ENCODE data around the gene ITIH5.
A peak's percentile ranks its signal among the peaks of the same experiment; 100 is the strongest.

The ITIH5 gene

DNA sequence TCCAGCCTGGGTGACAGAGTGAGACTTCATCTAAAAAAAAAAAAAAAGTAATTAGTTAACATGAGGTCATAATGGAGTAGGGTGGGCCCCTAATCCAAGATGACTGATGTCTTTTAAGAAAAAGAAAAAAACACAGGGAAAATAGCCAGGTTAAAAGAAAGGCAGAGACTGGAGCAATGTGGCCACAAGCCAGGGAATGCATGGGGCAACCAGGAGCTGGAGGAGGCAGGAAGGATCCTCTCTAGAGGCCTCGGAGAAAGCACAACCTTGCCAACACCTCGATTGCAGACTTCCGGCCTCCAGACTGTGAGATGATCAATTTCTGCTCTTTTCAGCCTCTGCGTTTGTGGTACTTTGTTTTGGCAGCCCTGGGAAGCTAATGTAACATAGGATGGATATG lies 121.5 kb downstream of the ITIH5 start:
- no peak for DNase-seq

DNA sequence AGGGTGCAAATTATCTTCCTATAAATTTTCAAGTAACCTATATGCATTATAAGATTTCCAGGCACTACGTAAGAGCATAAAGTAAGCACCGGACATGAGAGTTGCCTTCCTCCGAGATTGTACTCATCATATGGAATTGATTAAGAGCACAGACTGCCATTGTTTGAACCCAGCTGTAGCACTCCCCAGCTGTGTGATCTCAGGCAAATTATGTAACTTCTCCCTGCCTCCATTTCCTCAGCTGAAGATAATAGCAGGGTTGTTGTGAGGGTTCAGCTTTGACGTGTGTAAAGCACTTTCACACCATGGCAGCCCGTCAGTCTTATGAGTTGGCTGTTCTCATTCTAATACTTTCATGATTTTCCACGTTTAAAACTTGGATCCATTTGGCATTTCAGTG lies 122.6 kb downstream of the ITIH5 start:
- DNase-seq = no peak

DNA sequence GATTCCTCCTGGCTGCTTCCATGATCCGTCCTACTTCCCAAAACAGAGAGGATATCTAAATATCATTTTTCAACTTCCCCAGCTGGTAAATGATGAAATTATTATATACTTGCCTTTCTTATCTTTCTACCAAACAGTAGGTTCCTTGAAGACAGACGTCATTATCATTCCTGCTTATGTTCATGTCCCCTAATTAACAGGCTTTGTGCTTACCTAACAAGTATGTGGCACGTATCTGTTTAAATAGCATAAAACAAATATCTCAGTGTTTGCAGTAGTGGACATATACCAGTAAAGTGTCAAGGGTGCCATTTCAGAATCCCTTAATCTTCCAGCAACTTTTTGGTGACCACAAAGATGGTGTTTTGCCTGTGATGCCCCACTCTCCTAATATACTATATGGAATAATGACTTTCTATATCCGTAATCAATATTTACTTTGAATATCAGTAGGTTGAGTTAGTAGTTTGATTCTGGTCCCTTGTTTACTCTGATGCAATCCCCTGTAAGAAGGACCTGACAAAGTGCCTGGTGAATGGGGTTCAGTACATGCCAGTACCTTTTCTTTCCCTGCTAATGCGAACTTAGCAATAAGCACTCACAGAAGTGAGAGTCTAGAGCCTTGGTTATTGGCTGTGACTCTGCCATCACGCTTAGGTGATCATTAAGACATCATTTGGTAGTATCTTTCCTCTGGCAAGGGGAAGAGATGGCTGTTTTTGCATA lies 124.4 kb downstream of the ITIH5 start:
- no peak for DNase-seq

DNA sequence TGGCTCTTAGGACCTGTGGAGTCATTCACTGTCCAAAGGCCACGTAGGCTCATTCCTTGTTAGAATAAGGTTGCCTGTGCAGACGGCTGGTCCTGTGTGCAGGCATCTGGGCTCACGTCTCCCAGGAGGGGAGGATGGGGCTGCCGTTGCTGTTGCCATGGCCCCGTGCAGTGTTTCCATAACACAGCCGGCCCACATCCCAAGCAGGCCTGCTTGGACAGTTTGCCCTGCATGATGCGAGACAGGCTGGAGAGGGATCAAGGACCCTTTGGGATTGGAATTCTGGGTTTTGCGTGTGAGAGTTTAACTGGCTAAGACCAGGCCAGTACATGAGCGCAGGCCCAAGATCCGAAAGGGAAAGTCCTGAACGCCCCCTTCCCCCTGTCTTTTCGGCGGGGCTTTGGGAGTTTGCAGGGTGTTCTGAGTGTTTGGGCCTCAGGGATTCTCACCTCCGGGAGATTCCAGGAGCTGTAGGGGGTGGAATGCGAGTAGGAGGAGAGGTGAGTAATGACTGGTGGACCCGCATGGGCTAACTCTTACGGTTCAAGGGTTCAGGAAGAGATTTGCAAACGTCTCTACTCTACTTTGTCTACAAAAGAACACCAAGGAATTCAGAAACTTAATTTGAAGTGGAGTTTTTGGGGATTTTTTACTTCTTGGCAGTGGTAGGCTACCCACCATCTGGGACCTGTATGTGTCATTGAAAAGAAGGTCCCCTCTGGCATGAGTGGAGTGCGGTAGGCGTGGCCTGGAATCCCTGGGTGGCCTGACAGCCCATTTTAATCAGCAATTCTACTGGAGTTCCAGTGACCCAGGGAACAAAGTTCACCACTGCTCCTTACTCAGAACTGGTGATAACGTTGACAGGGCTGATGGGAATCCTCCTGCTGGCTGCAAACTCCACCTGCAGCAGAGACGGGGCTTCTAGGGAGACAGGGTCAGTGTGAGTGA lies 125.4 kb downstream of the ITIH5 start:
- DNase-seq = no peak

DNA sequence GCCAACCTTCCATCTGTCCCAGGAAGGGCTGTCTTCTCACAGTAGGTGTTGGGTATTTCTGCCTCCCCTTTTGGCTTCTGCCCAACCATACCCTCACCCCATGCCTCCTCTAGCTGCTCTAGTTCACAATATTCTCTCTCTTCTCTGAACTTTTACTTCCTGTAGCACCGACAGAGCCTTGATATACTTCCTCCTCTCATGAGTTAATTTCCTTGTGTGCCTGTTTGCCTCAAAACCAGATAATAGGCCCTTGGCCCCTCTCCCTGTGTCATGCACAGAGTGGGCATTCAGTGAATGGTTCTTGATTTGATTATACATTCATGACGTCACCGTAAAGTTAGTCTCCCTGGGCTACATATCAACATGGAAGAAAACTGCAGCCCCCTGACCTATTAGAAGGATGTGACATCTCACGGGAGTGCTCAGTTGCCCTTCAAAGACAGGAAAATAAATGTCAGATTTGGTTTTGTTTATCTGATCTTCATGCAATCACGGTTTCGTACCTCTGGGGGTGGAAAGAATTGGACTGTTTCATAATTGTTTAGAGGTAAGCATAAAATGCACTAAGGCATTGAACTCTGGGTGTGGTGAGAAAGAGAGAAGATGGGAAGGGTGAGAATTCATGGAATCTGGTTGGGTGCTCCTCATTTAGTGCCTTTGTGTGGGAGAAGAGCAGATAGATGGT lies 127.7 kb downstream of the ITIH5 start:
- no peak for DNase-seq

DNA sequence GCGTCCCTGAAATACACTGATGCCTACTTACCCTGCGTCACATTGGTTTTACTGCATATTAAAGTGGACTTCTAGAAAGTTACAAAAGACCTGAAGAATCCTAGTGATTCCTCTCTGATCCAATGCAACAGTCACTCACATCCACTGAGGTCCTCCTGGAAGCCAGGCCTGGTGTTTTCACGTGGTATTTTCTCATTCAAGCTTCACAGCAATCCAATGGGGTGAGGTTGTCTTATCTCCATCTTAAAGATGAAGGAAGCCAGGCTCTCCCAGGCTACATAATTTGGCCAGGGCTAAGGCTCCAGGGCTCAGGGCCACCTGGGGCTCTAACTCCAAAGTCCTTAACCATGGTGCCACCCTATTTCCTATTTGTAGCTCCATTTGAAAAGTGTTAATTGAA lies 129.6 kb downstream of the ITIH5 start:
- DNase-seq = no peak

DNA sequence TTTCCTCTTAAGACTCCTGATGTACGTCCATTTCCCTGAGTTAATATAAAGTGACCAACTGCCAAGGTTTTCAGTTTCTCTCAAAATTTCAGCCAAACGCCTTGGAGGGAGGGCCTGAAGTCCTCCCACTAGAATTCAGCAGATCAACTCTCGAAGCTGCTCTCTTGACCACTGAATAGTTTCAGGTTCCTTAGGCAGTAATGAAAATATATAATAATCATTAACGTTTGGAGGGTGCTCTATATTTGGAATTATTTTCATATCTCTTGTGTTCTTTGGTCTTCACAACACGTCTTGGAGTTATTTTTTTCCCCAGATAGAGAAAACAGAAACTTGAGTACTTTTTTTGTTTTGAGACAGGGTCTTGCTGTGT lies 132.3 kb downstream of the ITIH5 start:
- DNase-seq = no peak

DNA sequence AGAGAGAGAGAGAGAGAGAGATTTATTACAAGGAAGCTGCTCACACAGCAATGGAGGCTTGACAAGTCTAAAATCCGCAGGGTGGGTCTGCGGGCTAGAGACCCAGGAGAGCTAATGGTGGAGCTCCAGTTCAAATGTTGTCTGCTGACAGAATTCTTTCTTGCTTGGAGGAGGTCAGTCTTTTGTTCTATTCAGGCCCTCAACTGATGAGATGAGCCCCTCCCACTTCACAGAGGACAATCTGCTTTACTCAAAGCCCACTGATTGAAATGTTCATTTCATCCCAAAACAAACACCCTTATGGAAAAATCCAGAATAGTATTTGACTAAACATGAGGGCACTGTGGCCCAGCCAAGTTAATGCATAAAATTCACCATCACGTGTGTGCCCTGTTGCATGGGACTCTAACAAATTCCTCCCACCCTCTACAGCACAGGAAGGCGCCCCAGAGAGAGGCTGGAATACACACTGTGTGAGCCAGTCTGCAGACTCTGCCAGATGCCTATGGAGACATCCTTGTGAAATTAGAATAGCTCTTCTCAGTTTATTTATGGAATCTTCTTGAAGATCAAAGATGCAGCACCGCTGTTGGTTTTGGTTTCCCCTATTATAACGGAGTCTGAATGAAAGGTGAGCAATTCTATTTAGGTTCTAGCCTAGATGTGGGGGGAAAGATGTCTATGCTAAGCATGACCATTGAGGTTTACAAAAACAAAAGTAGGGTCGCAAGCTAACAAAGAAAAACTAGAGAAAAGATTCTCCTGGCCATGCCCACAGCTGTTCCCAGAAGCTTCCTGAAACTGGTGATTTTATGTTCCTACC lies 132.9 kb downstream of the ITIH5 start:
- DNase-seq = no peak

DNA sequence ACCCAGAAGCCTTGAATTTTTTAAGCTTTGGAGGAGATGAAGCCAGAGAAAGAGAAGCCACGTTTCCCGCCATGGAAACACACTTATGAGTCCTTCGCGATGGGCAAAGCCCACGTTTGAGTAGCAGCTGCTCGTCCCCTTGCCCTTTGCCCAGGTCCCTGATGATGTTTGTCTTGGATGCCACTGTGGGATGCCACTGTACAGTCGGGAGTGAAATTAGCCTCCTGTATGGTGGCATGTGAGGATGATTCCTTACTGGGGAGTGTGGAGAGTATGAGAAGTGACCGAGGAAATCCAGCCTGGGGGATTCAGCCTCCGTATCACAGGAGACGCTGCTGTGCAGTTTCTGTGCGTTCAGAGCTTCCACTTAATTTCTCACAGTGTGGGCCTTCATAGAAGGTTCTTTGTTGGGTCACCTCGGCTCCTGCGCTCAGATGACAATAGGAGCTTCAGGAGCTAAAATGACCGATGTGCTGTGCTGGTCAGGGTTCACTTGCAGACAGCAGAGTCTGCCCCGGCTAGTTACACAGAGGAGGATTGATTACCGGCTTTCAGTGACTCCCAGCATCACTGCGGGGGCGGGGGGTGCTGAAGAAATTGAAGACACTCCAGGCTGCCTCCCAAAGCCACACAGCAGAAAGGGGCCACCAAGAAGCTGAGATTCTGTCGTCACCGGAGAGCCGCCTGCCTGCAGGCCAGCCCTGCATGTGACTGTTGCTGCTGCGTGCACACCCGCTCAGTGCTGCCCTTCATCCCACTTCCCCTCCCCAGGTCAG lies 133.9 kb downstream of the ITIH5 start:
- no peak for DNase-seq

DNA sequence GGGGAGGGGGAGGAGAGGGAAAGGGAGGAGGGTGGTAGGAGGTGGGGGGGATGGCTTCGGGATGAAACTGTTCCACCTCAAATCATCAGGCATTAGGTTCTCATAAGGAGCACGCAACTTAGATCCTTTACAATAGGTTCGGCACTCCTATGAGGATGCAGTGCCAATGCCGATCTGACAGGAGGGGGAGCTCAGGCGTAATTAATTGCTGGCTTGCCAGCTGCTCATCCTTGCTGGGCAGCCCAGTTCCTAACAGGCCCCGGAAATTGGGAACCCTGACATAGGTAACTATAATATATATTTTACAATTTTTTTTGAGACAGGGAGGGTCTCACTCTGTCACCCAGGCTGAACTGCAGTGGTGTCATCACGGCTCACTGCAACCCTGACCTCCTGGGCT lies 137.1 kb downstream of the ITIH5 start:
- DNase-seq = no peak

DNA sequence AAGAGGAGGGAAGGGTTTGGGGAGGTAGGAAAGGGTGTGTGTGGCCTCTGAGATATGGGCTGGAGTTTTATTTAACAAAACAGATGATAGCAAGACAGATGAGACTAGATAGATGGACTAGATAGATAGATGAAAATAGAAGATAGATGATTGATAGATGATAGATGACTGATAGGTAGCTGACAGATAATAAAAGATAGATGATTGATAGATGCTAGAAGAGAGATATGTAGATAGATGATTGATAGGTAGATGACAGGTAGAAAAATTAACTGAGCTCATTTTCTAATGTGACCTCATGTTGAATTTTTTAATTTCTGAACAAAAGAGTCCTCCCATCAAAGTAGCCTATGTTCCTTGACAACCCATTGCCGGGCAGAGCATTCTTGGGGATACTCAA lies 139.3 kb downstream of the ITIH5 start:
- no peak for DNase-seq

DNA sequence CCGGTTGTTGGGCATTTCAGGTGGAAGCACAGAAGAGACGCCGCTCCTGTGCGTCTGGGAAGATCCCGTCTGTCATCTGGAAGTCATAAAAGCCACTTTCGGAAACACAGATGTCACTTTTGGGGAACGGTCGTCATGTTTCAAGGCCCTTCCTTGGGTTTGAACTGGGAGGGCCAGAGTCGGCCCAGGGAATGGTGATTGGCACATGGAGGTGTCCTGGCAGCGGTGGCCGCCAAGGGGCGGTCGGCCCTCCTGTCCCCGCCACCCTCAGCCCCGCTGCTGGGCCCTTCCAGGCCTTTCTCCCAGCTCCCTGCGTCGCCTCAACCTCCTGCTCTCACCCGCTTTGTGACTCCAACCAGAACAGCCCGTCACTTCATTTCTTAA lies 140.8 kb downstream of the ITIH5 start:
- DNase-seq = peak in 1 of 2 experiments; percentile 25

DNA sequence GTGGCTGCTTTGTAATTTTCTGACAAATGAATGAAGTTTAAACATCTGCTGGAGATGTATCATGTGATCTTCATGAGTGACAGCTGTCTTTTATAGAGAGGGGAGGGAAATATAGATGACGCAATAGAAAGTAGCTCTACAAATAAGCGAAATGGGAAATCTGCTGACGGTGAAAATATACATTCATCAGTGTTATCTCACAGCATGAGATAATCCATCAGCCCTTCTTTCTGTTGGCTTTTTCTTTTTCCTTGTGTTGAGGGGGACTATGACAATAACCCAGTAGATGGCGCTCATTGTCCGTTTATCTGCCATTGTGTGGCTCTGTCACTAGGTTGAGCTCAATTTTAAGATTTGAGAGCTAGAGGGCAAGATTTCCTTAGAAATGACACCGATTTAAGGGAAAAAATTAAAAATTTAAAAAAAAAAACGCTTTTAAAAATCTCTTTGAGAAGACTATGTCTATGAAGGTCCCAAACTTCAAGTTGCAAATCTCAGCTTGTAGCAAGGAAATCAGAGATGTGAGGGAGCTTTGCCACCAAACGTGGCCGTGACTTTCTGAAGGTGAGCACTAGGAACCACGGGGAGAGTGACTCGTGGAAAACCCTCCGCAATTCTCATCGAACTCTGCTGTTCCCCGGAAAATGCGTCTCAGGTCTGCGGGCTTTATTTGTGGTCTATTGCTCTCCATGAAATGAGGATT lies 141.3 kb downstream of the ITIH5 start:
- peak; percentile 31 to 40 for DNase-seq

DNA sequence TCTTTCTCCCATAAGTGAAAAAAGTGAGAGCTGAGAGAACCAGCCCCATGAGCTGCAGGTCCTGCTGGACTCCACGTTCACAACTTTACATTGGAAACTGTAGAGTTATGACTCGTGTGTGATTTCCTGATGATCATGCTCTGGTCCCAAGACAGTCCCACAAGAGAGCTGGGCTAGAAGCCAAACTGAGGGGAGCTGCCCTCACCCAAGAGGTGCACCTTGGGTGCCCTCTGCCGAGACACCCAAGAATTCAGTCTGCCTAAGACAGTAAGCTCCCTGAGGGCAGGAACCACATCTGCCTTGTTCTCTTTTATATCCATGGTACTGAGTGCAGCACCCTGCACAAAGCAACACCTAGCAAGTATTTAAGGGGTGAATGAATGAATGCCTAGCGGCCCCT lies 143.1 kb downstream of the ITIH5 start:
- DNase-seq = no peak

DNA sequence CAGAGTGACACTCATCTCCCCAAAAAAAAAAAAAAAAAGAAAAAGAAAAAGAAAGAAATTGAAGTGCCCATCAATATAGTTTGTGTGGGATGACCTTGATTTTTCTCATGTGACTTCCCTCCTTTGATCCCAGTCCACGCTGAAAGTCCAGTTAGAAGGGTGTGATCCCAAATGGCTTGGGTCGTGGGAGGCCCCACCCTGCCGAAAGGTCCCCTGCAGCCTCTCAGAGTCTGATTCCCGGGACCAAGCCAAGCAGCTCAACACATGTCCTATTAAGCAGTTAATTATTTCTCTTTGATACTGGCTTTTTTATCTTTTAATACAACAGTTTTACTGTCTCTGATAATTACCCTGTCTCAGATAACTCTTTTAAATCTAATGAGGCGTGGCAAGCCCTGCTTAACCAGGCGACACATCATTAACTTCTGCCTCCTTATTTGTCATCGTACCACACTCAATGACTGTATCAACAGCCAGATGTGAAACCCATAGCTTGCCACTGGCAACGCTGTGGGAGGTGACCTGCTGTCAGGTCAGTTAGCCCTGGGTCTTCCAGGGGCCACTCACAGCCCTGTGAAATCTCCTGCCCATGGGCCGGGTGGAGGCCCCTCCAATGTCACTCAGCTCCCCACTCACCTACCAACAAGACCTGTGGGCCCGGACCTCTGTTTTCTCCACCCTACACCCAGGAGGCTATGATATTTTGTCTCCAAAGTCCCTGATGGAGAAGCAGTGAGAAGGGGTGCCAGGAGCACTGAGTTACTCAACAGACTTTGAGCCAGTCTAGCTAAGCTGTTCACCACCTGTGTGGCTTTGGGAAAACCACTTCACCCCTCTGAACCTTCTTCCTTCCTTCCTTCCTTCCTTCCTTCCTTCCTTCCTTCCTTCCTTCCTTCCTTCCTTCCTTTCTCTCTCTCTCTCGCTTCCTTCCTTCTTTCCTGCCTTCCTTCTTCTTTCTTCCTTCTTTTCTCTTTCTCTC lies 146.0 kb downstream of the ITIH5 start:
- DNase-seq = no peak

DNA sequence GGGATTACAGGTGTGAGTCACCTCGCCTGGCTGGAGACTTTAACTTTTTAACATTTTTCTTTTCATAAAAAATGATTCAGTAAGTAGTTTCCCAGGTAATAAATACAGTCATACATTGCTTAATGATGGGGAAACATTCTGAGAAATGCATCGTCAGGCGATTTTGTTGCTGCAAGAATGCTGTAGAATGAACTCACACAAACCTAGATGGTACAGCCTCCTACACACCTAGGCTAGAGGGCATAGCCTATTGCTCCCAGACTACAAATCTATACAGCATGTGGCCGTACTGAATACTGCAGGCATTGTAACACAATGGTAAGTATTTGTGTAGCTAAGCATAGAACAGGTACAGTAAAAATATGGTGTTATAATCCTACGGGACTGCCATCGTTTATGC lies 147.4 kb downstream of the ITIH5 start:
- DNase-seq = no peak

DNA sequence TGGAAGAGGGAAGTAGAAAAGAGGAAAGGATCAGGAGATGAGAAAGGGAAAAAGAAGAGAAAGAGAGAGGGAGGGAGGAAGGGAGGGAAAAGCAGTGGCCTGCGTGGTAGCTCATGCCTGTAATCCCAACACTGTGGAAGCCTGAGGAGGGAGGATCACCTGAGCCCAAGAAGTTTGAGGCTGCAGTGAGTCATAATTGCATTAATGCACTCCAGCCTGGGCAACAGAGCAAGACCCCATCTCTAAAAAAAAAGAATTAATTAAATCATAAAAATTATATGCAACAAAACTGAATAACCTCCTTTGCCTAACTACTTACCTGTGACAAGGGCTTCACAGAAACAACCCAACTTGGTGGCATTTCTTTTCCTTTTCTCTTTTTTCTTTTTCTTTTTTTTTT lies 148.1 kb downstream of the ITIH5 start:
- no peak for DNase-seq

DNA sequence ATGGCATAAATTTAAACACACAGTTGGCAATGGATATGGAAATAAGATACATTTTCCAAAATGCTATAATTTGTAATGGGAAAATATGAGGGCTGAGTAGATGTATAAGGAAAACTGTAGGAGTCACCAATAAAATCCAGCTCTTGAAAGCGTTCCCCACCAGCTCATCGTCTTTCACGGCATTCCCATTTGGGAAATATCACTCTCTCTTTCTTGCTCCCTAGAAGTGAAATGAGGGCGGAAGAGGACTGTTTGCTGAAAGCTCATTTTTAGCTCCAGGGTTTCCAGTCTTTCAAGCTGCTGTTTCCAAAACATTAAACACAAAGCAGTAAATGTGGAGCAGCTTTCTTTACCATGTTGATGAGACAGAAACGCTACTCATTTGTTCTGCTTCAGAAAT lies 151.3 kb downstream of the ITIH5 start:
- DNase-seq = no peak

DNA sequence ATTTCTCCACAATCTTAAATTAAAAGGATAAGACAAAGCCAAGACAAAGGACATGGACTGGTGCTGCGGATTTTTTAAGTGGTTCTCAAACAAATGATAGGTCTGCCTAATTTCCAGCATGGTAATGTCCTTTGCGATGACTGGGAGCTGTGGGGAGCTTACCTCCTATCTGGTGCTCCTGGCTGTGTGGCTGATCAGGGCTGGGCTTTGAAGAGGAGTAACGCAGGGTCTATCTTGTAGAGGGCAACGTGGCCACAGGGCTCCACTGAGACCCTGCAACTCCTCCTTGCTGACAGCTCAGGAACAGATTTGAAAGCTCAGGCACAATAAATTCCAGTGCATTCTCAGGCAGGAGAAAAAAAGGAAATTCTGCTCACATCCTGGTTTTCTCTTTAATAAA lies 152.8 kb downstream of the ITIH5 start:
- DNase-seq = no peak

DNA sequence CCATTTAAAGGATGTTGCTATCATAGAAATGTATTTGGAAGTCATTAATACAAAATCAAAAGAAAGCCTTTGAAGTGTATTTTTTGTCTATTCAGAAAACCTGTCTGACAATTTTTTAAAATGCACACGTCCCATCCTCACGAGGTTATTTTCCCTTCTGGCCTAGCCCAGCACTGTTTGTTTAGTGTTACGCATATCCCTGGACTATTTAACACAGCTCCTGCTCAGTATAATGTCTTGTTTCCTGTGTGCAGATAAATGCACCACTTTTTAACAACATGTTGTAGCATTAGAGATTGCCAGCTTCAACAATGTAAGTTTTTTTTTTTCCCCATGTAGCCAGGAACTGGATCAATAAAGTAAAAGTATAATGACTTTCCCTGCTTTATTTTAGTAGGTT lies 153.3 kb downstream of the ITIH5 start:
- no peak for DNase-seq
